GM19372 (cell line): ENCODE measurements around the gene CNOT11.

Source experiments
- ATAC-seq: cut with Tn5 transposase; IDR thresholded peaks from one replicate; pipeline ENCODE4 v1.9.1; 2021; ENCODE audit warnings: mild to moderate bottlenecking, low read depth, moderate library complexity; ENCODE audit not compliant: unreplicated experiment

Gene CNOT11

DNA sequence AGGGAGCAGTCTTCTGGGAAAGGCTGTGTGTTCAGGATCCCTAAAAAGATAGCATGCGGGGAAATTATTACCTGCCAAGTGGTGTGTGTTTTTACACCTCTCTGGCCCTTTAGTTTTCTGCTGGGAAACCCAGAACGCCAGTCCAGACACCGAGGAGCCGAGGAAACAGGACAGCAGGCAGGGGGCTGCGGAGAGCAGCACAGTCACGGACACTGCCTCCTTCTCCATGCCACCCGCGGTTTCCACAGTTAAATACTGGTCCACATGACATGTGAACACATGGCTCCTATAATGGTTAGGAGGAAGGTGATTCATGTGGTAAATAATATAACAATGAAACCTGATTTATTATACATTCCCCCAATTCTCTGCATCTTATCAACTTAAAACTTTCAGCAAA lies 20.4 kb downstream of the CNOT11 start:
- no peak for ATAC-seq

DNA sequence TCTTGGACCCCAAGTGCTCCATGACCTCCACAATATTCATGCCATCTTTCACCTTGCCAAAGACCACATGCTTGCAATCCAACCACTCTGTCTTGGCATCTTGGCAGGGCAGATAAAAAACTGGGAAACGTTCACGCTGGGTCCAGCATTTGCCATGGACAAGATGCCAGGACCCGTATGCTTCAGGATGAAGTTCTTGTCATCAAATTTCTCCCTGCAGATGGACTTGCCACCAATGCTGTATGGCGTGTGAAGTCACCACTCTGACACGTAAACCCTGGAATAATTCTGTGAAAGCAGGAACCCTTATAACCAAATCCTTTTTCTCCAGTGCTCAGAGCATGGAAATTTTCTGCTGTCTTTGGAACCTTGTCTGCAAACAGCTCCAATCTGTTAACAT lies 21.5 kb downstream of the CNOT11 start:
- no peak for ATAC-seq

DNA sequence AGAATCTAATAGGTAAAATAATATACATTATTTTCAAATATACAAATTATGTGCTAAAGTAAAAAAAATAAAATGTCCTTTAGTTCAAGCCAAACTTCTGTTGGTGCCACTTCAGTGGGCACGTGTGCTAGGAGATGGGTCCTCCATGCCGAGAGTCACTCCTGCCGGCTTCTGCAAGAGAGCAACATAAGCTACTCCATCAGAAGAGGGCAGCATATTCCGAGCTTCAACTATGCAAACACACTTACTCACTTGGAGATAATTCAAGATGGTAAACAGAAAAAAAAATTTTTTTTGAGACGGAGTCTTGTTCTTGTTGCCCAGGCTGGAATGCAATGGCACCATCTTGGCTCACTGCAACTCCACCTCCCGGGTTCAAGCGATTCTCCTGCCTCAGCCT lies 24.4 kb downstream of the CNOT11 start:
- ATAC-seq, result no peak

DNA sequence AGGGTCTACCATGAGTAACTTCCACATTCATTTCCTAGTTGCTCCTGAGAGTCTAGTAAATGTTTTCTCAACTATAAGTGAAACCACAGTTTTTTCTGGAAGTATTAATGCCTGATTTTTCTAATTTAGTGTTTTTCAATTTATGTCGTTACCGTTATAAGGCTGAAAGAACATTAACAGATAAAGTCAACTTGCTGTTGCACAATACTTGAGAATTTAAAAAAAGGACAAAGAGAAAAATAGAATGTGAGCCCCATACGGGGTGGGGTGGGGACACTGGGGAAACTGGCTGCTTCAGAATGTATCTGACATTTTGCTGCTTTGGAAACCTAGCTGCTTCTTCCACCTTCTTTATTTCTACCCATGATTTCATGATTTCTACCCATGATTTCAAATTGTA lies 26.2 kb downstream of the CNOT11 start:
- no peak for ATAC-seq

DNA sequence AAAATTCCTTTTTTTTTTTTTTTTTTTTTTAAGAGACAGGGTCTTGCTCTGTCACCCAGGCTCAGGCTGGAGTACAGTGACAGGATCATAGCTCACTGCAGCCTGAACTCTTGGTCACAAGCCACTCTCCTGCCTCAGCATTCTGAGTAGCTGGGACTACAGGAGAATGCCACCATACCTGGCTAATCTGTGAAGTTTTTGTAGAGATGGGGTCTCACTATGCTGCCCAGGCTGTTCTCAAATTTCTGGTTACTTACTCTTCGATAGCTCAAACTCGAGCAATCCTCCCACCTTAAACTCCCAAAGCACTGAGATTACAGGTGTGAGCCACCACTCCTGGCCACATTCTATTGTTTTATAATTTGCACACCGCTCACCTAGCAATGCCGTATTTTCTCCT lies 28.8 kb downstream of the CNOT11 start:
- ATAC-seq, result no peak

DNA sequence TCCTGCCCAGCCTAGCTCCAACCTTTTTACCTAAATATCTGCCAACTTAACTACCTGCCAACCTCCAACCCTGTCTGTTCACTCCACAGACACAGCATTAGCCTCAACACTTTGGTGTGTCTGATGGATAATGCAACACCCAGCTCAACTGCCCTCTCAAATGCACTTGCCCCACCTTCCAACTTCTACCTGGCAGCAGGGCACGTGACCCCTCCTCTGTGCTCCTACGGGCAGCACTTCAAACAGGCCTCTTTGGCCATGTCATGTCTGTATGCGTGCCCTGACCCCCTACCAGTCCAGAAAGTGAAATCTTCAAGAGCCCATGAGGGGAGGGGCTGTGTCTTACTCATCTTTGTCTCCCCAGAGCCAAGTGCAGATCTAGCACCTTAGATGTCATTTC lies 30.3 kb downstream of the CNOT11 start:
- no peak for ATAC-seq

DNA sequence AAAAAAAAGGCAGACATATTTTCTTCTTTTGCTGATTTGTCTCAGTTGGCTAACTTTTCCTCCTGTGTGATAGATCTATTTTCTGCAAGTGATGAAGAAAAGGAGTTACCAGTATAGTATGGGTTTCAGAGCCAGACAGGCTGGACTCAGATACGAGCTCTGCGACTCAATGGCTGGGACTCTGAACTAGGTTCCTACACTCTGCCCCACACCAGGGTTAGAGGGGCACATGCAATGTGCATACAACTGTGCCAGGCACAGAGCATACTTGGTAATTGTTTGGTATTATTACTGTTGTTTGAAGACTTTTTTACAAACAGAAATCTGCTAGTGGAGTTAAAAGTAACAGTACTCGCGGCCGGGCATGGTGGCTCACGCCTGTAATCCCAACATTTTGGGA lies 34.0 kb downstream of the CNOT11 start:
- no peak for ATAC-seq

DNA sequence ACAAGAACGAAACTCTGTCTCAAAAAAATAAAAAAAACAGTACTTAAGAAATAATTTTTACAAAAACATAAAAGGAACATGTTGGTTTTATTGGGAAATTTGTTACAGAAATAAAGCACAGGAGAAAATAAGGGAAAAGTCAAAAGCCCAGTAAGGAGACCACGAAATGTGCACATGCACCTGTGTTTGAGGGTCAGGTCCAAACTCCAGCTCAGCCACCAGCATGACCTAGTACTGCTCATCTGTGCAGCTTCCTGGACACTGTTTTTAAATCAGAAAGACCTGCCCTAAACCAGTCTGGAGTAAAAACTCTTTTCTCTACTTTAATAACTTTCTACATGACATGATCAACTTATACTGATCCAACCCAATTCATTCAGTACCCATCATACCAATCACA lies 34.6 kb downstream of the CNOT11 start:
- ATAC-seq, result no peak

DNA sequence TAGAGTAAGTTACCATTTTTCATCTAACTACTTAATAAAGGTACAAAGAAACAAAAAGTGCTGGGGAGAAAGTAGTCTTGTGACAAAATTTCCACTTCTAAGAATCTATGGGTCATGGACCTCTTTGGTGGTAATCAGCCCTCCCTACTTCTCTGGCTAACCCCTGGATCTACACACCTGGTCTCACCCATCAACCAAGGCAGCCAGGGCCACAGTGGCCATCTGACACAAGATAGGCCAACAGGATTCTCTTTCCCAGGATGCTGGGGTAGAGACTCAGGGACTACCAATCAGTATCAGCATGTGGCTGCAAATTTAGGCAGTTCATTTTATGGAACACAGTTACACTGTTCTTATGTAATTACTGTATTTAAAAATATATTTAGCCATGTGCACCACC lies 38.0 kb downstream of the CNOT11 start:
- ATAC-seq, result no peak

DNA sequence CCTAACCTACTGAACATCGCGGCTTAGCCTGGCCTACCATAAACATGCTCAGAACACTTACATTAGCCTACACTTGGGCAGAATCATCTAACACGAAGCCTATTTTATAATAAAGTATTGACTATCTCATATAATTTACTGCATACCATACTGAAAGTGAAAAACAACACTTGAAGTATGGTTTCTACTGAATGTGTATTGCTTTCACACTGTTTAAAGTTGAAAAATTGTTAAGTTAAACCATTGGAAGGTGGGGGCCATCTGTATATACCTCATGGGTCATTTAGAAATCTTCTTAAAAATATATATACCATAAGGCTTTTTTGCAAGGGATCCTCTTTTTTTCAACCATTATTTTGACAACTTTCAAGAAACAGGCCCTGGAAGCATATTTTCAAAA lies 39.3 kb downstream of the CNOT11 start:
- ATAC-seq, result no peak

DNA sequence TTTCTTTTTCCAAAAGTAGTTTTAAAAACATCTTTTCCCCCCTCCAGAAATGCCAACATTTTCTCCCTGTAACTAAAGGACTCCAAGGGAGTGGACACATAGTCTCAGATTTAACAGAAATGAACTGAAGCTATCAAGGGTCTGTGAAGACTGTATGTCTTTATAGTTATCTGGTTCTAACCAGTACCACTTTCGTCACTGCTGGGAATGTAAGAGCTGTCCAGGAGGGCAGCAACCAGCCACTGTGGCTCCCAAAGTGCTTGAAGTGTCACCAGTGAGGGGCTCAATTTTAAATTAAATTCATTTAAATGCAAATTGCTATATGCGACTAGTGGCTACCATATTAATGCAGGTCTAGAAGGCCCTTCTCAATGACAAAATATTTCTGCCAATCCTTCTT lies 40.9 kb downstream of the CNOT11 start:
- no peak for ATAC-seq

DNA sequence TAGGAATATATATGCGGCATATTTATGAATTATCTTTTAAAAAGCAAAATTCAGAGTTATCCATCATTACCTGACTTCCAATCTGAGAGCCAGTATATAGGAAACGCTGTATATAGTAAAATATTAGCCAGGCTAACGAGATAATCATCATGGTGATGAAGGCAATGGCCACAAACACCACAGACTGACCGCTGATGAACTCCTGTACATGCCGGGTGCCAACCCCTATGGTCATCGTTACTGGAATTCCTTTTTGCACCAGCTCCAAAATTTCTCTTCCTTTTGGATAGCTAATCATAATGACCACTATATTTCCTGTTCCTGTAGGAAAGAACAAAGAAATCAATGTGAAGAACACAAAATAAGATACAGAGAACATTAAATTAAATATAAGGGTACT lies 42.2 kb downstream of the CNOT11 start:
- no peak for ATAC-seq

DNA sequence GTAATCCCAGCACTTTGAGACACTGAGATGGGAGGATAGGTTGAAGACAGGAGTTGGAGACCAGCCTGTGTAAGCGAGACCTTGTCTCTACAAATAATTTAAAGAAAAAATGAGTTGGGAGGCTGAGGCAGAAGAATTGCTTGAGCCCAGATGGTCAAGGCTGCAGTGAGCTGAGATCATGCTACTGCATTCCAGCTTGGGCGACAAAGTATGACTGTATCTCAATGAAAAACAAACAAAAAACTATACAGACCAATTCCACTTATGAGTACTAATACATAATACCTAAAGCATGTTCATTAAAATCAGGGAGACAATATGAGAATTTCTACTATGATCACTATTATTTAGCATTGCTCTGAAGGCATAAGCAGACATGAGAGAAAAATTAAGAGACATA lies 43.2 kb downstream of the CNOT11 start:
- no peak for ATAC-seq

DNA sequence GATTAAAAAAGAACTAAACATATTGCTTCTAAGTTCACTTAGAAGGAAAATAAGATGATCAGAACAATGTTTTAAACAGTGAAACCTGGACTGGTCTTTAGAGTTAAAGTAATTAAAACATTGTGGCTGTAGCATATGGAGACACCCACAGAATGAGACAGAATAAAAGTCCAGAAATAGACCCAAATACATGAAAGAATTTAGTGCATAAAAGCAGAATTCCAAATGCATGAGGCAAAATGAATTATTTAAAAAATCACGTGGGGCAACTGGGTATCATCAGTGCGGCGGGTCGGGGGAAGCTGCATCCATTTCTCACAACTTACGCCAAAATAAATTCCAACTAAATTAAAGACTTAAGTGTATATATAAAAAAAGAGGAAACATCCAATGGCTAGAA lies 43.7 kb downstream of the CNOT11 start:
- no peak for ATAC-seq

DNA sequence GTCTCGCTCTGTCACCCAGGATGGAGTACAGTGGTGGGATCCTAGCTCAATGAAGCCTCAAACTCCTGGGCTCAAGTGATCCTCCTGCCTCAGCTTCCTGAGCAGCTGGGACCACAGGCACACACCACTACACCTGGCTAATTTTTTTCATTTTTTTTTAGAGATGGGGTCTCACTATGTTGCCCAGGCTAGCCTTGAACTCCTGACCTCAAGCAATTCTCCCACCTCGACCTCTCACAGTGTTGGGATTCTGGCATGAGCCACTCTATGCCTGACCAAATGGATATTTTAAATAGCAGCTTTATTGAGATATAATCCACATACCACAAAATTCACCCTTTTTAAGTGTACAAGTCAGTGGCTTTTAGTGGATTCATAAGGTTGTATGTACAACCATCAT lies 44.7 kb downstream of the CNOT11 start:
- no peak for ATAC-seq

DNA sequence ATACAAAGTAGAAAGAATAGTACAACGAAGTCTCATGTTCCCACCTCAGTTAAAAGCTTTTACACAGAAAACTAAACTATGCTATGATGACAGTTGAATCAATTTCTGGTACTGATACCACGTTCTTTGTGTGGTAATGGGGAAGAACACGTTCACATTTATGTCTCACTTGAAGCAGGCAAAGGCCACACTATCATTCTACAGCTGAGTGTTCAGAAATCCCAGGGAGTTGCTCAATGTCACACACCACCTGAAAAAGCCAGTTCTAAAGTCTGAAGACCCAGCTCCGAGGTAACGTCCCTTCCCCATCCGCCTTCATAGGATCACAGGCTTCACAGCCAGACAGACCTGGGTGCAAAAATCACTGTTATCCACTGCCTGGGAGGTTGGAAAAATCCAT lies 46.9 kb downstream of the CNOT11 start:
- no peak for ATAC-seq

DNA sequence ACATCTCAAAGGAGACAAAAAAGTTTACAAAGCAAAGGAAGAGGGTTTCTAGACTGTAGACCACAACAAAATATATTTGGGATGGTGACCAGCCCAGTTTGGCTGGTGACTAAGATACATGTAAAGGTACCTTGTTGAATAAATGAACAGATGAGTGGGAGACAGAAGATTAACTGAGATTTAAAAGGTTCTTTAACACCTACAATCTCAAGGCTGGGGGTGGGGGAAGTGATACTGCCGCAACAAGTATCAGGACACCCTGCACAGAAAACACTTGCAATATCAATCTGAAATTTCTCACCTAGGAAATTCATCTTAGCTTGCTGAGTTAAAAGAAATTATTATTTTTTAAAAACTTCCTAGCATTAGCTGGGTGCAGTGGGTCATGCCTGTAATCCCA lies 47.5 kb downstream of the CNOT11 start:
- no peak for ATAC-seq

DNA sequence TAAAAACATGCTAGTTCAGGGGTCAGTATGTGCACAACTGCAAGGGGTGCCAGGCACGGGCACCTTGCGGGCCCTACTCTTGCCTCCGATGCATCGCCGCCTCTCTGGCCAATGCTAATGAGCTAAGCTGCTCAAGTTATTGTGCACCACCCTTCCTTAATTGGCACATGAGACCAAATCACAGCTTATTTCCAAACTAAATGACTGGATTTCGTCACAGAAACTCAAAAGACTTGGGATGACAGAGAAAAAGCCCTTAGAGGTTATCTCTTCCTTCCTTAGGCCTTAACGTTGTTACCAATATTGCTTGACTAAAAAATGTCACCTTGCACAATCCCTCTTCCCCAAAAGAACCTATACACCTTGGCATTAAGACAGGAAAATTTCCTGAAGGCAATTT lies 48.1 kb downstream of the CNOT11 start:
- ATAC-seq, result no peak

DNA sequence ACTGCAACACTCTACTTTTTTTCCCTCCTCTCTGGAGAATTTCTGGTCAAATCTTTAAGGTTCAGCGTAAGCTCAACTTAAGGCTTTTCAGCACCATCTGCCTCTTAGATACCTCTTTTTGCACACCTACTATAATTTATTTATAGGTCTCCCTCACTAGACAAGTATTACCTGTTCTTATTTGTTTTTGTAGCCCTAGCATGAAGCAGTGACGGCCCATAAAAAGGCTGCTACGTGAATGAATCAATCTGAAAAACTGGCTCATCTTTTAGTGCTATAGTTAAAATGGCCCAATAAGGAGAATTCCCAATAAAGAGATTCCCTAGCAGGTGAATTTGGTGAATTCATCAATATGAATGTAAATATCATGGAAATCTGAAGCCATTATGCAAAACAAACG lies 49.3 kb downstream of the CNOT11 start:
- ATAC-seq, result no peak

DNA sequence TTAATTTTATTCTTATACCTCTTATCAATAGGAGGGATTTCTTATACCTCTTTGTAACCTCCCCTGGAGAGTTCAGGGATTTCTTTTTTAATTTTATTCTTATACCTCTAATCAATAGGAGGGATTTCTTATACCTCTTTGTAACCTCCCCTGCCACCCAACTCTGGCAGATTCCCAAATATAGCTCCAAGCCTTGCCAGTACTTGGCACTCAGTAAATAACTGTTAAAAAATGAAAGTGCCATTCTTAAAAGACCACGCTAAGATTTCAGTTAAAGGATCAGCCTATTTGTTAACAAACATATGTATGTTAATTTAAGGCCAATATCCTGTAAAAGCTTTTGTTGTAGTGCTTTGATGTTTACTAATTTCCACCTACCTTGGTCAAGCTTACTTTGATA lies 51.0 kb downstream of the CNOT11 start:
- ATAC-seq, result no peak

DNA sequence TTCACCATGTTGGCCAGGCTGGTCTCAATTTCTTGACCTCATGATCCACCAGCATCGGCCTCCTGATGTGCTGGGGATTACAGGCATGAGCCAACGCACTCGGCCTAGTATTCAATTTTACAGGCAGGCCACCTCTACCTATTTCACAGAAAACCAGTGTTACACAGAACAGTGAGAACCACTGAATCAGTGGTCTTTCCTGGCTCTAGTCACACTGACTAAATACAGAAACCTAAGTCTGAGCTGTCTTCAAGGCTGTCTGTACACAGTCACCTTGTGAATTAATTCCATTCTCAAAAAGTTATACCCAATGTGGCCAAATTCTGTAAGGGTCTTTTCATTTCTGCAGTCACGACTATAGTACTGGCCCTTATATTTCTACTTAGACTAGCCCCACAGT lies 52.3 kb downstream of the CNOT11 start:
- no peak for ATAC-seq

DNA sequence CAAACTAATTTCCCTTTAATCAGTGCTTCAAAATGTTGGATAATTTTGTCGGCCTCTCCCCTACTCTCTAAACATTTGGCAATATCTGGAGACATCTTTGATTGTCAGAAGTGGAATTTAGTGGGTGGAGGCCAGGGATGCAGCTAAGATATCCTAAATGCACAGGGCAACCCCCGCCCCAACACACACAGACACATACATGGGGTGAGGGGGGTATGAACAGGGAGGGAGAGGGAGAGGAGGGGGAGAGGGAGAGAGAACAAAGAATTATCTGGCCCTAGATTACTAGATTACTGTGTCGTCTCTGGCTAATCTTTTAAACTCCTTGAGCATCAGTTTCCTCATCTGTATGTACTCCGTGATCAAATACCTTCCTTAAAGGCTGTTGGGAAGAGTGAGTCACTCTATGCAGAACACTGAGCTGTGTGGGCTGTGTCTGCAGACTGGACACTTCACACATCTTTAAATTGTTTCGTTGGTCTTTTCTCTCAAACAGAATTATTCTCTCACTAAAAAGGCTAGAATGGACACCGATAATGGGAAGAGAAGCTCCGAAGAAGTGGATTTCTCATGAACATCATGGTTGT lies 52.9 kb downstream of the CNOT11 start:
- no peak for ATAC-seq

DNA sequence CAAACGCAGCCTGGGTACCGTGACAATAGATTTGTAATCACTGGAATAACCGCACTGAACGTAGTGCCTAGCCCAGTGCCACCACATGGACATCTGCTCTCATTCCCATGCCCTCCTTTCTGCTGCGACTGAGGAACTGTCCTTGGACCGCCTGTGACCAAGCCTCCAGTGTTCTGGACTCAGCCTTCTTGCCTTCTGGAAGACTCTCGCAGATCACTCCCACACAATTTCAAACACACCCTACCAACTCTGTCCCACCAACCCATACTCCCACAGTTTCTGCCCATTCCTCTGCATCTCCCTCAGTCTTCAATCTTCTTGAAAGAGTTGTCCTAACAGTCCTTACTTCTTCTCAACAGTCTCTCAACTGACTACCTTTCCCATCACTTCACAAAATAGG lies 53.7 kb downstream of the CNOT11 start:
- ATAC-seq, result peak; percentile 1
